Parathyroid adenoma (tissue), 2 donors: Measurements from ENCODE around the gene SEC31A.

ENCODE experiments used
- H2AFZ ChIP-seq: fragments of 300-600 bp; sonication (generic); one replicate; pipeline ENCODE4 v1.7.0; 2017; ENCODE audit warnings: antibody characterized with exemption, mild to moderate bottlenecking
- H3K27ac ChIP-seq: fragments of 300-600 bp; sonication (generic); one replicate; pipeline ENCODE4 v1.7.0; 2017
- H3K27me3 ChIP-seq: fragments of 300-600 bp; sonication (generic); one replicate; pipeline ENCODE4 v1.7.0; 2017; ENCODE audit warnings: low read length; ENCODE audit not compliant: control insufficient read depth, insufficient read depth
- H3K36me3 ChIP-seq: fragments of 300-600 bp; sonication (generic); one replicate; pipeline ENCODE4 v1.7.0; 2017; ENCODE audit warnings: low read length; ENCODE audit not compliant: control insufficient read depth, insufficient read depth
- H3K4me1 ChIP-seq: fragments of 300-600 bp; sonication (generic); one replicate; pipeline ENCODE4 v1.7.0; 2017; ENCODE audit warnings: control low read depth
- H3K4me2 ChIP-seq: fragments of 300-600 bp; sonication (generic); one replicate; pipeline ENCODE4 v1.7.0; 2017; ENCODE audit warnings: low read length
- H3K4me3 ChIP-seq: fragments of 300-600 bp; sonication (generic); one replicate; pipeline ENCODE4 v1.7.0; 2017; ENCODE audit warnings: low read depth, low read length
- H3K79me2 ChIP-seq: fragments of 300-600 bp; sonication (generic); one replicate; pipeline ENCODE4 v1.7.0; 2017; ENCODE audit warnings: control low read depth
- H3K9ac ChIP-seq: fragments of 300-600 bp; sonication (generic); one replicate; pipeline ENCODE4 v1.7.0; 2017; ENCODE audit warnings: mild to moderate bottlenecking
- H3K9me3 ChIP-seq: fragments of 300-600 bp; sonication (generic); one replicate; pipeline ENCODE4 v1.7.0; 2017; ENCODE audit warnings: low read length; ENCODE audit not compliant: control insufficient read depth
- CTCF ChIP-seq: fragments of 300-600 bp; sonication (generic); IDR thresholded peaks from one replicate; pipeline ENCODE4 v1.7.0; 2017; ENCODE audit warnings: antibody characterized with exemption, mild to moderate bottlenecking
- donor health status: primary hyperparathyroidism.

Gene SEC31A

DNA sequence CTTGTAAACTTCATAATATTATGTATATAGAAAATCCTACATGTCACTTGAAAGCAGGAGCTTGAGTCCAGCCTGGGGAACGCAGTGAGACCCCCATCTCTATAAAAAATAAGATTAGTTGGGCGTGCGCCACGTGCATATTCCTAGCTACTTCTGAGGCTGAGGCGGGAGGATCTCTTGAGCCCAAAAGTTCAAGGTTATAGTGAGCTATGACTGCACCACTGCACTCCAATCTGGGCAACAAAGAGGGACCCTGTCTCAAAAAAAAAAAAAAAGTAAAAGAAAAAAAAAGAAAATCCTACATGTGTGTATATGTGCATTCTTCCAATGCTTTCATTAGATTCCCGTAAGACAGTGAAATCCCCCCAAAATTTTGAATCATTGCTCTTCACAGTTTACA lies 1.7 kb downstream of the SEC31A start:
- no peak overlapping the region for H3K4me2 ChIP-seq
- no peak overlapping the region for H3K9ac ChIP-seq
- H3K9me3 ChIP-seq, result no peaks in the 10 kb centered on the region
- no peaks in the 10 kb centered on the region for H3K36me3 ChIP-seq
- H3K27me3 ChIP-seq, result no peaks in the 10 kb centered on the region
- H3K79me2 ChIP-seq, result peaks cover 13% of the 10 kb centered on the region
- no peak overlapping the region for H3K27ac ChIP-seq
- no peak overlapping the region for H3K4me3 ChIP-seq
- peaks cover 6% of the 10 kb centered on the region for H3K4me1 ChIP-seq
- no peak overlapping the region for H2AFZ ChIP-seq
- TF ChIP-seq CTCF, result no peak

DNA sequence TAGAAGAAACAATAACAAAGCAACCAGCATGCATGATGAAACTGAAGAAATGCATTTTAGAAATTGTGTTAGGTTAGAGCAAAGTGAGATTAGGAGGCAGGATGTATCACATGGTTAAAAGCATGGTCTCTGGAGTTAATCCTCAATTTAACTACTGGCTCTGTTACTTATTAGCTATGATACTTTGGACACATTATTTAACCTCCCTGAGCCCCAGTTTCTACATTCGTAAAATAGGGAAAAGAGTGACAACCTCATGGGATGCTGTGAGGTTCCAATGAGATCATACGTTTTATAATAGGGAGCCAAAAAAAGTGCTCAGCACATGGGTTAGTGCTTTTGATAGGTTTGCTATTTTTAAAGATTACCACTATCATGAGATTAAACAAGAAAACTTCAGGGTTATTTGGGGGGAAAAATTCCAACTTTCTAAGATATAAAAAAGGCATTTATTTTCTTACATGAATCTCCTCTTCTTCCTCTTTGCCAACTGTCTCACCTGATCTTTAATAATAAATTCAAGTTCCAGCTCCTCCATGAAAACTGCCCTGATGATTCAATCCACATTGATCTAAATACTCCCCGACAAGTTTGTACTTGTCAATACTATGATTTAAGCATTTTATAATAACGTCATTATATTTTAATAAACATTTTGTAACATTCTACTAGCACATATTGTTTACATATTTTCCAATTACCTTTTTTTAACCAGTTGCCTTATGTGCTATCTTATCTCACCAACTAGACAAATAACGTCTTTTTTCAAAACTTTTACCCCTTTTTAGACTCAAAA lies 4.6 kb downstream of the SEC31A start:
- no peak for TF ChIP-seq CTCF
- H3K9ac ChIP-seq, result no peak overlapping the region
- no peaks in the 10 kb centered on the region for H3K36me3 ChIP-seq
- no peak overlapping the region for H3K4me3 ChIP-seq
- no peak overlapping the region for H2AFZ ChIP-seq
- no peak overlapping the region for H3K27ac ChIP-seq
- H3K4me2 ChIP-seq, result no peak overlapping the region
- no peaks in the 10 kb centered on the region for H3K27me3 ChIP-seq
- peaks cover 3% of the 10 kb centered on the region for H3K4me1 ChIP-seq
- no peaks in the 10 kb centered on the region for H3K9me3 ChIP-seq
- peaks cover 16% of the 10 kb centered on the region for H3K79me2 ChIP-seq

GRCh38 chr4:82885410-82885809 lies 5.5 kb downstream of the SEC31A start:
- Histone ChIP-seq H3K4me2 (no peak overlapping the region), H3K27me3 (no peaks in the 10 kb centered on the region), H2AFZ (no peak overlapping the region), H3K9ac (no peak overlapping the region), H3K4me3 (no peak overlapping the region), H3K36me3 (no peaks in the 10 kb centered on the region), H3K27ac (no peak overlapping the region), H3K9me3 (no peaks in the 10 kb centered on the region), H3K79me2 (peaks cover 16% of the 10 kb centered on the region), H3K4me1 (peaks cover 3% of the 10 kb centered on the region)
- TF ChIP-seq CTCF, result no peak

DNA sequence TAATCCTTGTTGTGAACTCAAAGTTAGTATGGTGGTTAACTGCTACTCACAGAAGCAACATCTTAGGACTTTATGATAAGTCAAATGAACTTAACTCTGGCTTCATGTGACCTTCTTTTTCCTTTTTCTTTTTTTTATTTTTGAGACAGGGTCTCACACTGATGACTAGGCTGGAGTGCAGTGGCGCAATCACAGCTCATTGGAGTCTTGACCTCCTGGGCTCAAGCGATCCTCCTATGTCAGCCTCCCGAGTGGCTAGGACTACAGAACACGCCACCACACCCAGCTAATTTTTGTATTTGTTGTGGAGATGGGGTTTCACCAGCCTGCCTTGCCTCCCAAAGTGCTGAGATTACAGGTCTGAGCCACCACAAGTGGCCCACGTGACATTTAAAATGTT lies 22.4 kb downstream of the SEC31A start:
- Histone ChIP-seq H3K4me3 (no peak overlapping the region), H2AFZ (no peak overlapping the region), H3K27ac (no peak overlapping the region), H3K9me3 (no peaks in the 10 kb centered on the region), H3K9ac (no peak overlapping the region), H3K79me2 (peaks cover 2% of the 10 kb centered on the region), H3K36me3 (no peaks in the 10 kb centered on the region), H3K4me1 (no peaks in the 10 kb centered on the region), H3K4me2 (no peak overlapping the region), H3K27me3 (no peaks in the 10 kb centered on the region)
- no peak for TF ChIP-seq CTCF
